Keratinocyte (primary cell): ENCODE data around the gene CAPZA1. TPM values are rescaled to one million over a fixed set of nuclear protein-coding genes. Genes with fewer than 3 reads are reported as not detected.

Source experiments
- DNase-seq: peaks from one replicate; pipeline ENCODE4 v3.0.0-alpha.2; 2011; ENCODE audit warnings: low read depth, missing footprints, low spot score
- FAIRE-seq: peaks from 2 replicates; lab custom pipeline; 2011; peaks lifted over from hg19 to GRCh38; lab: Jason Lieb, UNC
- H2AFZ ChIP-seq: 2 replicates; pipeline ENCODE4 v1.6.0; 2012; ENCODE audit warnings: low read length, control low read depth, inconsistent platforms; ENCODE audit not compliant: control insufficient read depth
- H3K27ac ChIP-seq: 2 replicates; pipeline ENCODE4 v1.5.1; 2011; ENCODE audit warnings: low read length; ENCODE audit not compliant: control insufficient read depth, insufficient read depth
- H3K27me3 ChIP-seq: 3 replicates; pipeline ENCODE4 v1.6.0; 2011; ENCODE audit warnings: low read length; ENCODE audit not compliant: control insufficient read depth, insufficient read depth; ENCODE audit errors: extremely low read depth
- H3K36me3 ChIP-seq, 2 experiments: 2 replicates in 1 of 2; 3 replicates in 1 of 2; pipeline ENCODE4 v1.5.1; 2011; ENCODE audit warnings: low read length in 2 of 2, mild to moderate bottlenecking in 1 of 2; ENCODE audit not compliant: control insufficient read depth in 2 of 2, insufficient read depth in 2 of 2; ENCODE audit errors: extremely low read depth in 1 of 2
- H3K4me1 ChIP-seq: 3 replicates; pipeline ENCODE4 v1.5.1; 2011; ENCODE audit warnings: low read length; ENCODE audit not compliant: control insufficient read depth, insufficient read depth; ENCODE audit errors: extremely low read depth
- H3K4me2 ChIP-seq: 3 replicates; pipeline ENCODE4 v1.6.0; 2011; ENCODE audit warnings: low read depth, low read length; ENCODE audit not compliant: control insufficient read depth, insufficient read depth; ENCODE audit errors: extremely low read depth
- H3K4me3 ChIP-seq, 3 experiments: fragments of 200-600 bp in 1 of 3; sonication (generic) in 1 of 3; 2 replicates in 2 of 3; 3 replicates in 1 of 3; pipeline ENCODE4 v1.5.1; 2011 to 2016; ENCODE audit warnings: low read length in 3 of 3, mild to moderate bottlenecking in 3 of 3, control low read depth in 2 of 3, inconsistent platforms in 1 of 3, low read depth in 1 of 3, mixed read lengths in 1 of 3, mixed run types in 1 of 3, moderate library complexity in 1 of 3; ENCODE audit not compliant: control insufficient read depth in 2 of 3, insufficient read depth in 2 of 3; ENCODE audit errors: extremely low read depth in 1 of 3
- H3K79me2 ChIP-seq: 2 replicates; pipeline ENCODE4 v1.6.0; 2012; ENCODE audit warnings: low read length; ENCODE audit not compliant: control insufficient read depth, insufficient read depth
- H3K9ac ChIP-seq: 3 replicates; pipeline ENCODE4 v1.6.0; 2011; ENCODE audit warnings: low read length; ENCODE audit not compliant: control insufficient read depth, insufficient read depth; ENCODE audit errors: extremely low read depth
- H3K9me1 ChIP-seq: 3 replicates; pipeline ENCODE4 v1.6.0; 2011; ENCODE audit warnings: low read length; ENCODE audit not compliant: control insufficient read depth, insufficient read depth; ENCODE audit errors: extremely low read depth
- H3K9me3 ChIP-seq: 2 replicates; pipeline ENCODE4 v1.5.1; 2012; ENCODE audit warnings: low read depth, low read length; ENCODE audit not compliant: control insufficient read depth
- H4K20me1 ChIP-seq: 3 replicates; pipeline ENCODE4 v1.6.0; 2011; ENCODE audit warnings: low read length; ENCODE audit not compliant: control insufficient read depth, insufficient read depth; ENCODE audit errors: extremely low read depth
- EZH2 ChIP-seq: IDR thresholded peaks from one replicate; pipeline ENCODE4 v1.6.1; 2012; ENCODE audit warnings: inconsistent platforms, mild to moderate bottlenecking, low read length, moderate library complexity
- dilution Hi-C: fragments of 300-500 bp; cut with MboI; formaldehyde crosslinking; loops from one replicate; pipeline ENCODE4 v1.7.0; 2020; ENCODE audit warnings: low sequenced_read_pairs; ENCODE audit not compliant: extremely low pct_ligation_motif_present
- polyA plus RNA-seq, 5 experiments: library from polyadenylated mRNA; depleted of rRNA in 3 of 5; stranded (reverse) in 3 of 5; stranded (forward) in 1 of 5; unstranded in 1 of 5; fragments of >200 nt; gene quantifications; 1 replicate in 1 of 5; 2 replicates in 3 of 5; 3 replicates in 1 of 5; pipeline versions ENCODE4 v1.2.1 to v1.2.3, GENCODE V29; 2011 to 2012; ENCODE audit warnings: missing spikeins in 2 of 5, low read depth in 1 of 5, low replicate concordance in 1 of 5
- TF ChIP-seq, protein P1 (sequence below), 3 experiments: IDR thresholded peaks in 1 of 3; conservative IDR thresholded peaks in 1 of 3; optimal IDR thresholded peaks in 1 of 3; 2 replicates in 2 of 3; 3 replicates in 1 of 3; pipeline versions ENCODE3 to v1.5.1; 2011; ENCODE audit warnings: low read length in 3 of 3, mild to moderate bottlenecking in 3 of 3, moderate library complexity in 2 of 3, control low read depth in 1 of 3, inconsistent platforms in 1 of 3; ENCODE audit not compliant: insufficient read depth in 2 of 3; ENCODE audit errors: extremely low read depth in 1 of 3

Gene CAPZA1
- polyA plus RNA-seq, 1 donor (not counting 4 experiments of a cell fraction or from before 2014, with no cell fraction given): 239 TPM

DNA sequence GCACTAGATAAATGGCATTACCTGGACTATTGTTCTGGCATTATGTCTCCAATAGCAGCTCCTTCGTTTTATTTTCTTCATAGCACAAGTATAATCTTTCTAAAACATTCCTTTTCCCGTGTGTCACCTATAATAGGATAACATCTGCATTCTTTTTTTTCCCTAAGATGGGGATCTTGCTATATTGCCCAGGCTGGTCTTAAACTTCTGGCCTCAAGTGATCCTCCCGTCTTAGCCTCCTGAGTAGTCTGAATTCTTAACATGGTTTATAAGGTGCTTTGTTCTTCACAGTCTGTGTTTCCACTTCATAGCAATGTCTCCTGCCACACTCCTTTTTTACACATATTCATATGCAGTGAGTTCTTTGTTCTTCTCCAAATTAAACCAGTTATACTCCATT is 46.2 kb downstream of the CAPZA1 start:
- no peak for FAIRE-seq
- dilution Hi-C loops: no loop called here

GRCh38 chr1:112666946-112667345 is 47.3 kb downstream of the CAPZA1 start:
- Histone ChIP-seq H3K9ac (no peak overlapping the region), H3K9me3 (no peaks in the 10 kb centered on the region), H3K9me1 (no peaks in the 10 kb centered on the region), H3K4me1 (no peaks in the 10 kb centered on the region), H3K4me2 (no peak overlapping the region), H4K20me1 (no peaks in the 10 kb centered on the region), H3K79me2 (peaks cover 2% of the 10 kb centered on the region), H3K36me3 (peaks cover 16 to 22% of the 10 kb centered on the region in 2 experiments), H3K27me3 (no peaks in the 10 kb centered on the region), H2AFZ (no peak overlapping the region), H3K4me3 (no peak overlapping the region), H3K27ac (no peak overlapping the region)
- DNase-seq: no peak
- FAIRE-seq: no peak
- dilution Hi-C loops: no loop called here
- TF ChIP-seq EZH2: no peak

More for the DNA sequence above, 46.2 kb downstream of the CAPZA1 start:
- Histone ChIP-seq H3K79me2 (peaks cover 2% of the 10 kb centered on the region), H4K20me1 (no peaks in the 10 kb centered on the region), H3K27ac (no peak overlapping the region), H3K4me3 (no peak overlapping the region), H3K9ac (no peak overlapping the region), H3K36me3 (peaks cover 18 to 28% of the 10 kb centered on the region in 2 experiments), H3K9me1 (no peaks in the 10 kb centered on the region), H3K4me1 (no peaks in the 10 kb centered on the region), H3K27me3 (no peaks in the 10 kb centered on the region), H2AFZ (no peak overlapping the region), H3K4me2 (no peak overlapping the region), H3K9me3 (no peaks in the 10 kb centered on the region)
- no peak for DNase-seq
- no peak for TF ChIP-seq EZH2
- TF ChIP-seq, protein P1, sequence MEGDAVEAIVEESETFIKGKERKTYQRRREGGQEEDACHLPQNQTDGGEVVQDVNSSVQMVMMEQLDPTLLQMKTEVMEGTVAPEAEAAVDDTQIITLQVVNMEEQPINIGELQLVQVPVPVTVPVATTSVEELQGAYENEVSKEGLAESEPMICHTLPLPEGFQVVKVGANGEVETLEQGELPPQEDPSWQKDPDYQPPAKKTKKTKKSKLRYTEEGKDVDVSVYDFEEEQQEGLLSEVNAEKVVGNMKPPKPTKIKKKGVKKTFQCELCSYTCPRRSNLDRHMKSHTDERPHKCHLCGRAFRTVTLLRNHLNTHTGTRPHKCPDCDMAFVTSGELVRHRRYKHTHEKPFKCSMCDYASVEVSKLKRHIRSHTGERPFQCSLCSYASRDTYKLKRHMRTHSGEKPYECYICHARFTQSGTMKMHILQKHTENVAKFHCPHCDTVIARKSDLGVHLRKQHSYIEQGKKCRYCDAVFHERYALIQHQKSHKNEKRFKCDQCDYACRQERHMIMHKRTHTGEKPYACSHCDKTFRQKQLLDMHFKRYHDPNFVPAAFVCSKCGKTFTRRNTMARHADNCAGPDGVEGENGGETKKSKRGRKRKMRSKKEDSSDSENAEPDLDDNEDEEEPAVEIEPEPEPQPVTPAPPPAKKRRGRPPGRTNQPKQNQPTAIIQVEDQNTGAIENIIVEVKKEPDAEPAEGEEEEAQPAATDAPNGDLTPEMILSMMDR (optimal IDR thresholded peaks at IDR 0.05 in 1 of 3, IDR thresholded peaks at IDR 0.05 in 1 of 3, conservative IDR thresholded peaks at IDR 0.05 in 1 of 3; ENCODE audit: extremely low read depth in 1 of 3, insufficient read depth in 2 of 3, low read length in 3 of 3): no peak

DNA sequence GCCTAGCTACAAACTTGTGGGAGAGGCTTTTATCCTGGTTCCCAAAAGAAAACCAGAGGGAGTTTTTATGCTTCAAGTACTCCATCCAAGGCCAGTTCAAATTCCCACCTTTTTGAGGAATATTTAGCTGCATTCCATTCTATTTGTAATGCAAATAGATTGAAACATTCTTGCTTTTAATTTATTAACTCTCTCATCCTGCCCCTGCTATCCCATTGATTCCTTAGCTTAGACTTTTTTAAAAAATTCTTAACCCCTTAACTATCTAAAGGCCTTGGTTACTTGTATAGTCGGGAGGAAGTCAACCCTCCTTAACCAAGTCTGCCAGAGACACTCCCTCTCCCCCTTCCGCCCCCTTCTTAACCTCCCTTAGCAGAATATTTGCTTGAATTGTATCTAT is 52.4 kb downstream of the CAPZA1 start:
- peaks cover 8 to 16% of the 10 kb centered on the region in 2 experiments for H3K36me3 ChIP-seq
- no peak for FAIRE-seq

More for the DNA sequence above, 52.4 kb downstream of the CAPZA1 start:
- no peaks in the 10 kb centered on the region for H3K9me3 ChIP-seq
- H3K4me2 ChIP-seq: no peak overlapping the region
- peaks cover 20% of the 10 kb centered on the region for H3K4me1 ChIP-seq
- no peaks in the 10 kb centered on the region for H3K9me1 ChIP-seq
- dilution Hi-C loops: no loop called here
- peaks cover 8% of the 10 kb centered on the region for H3K79me2 ChIP-seq
- no peak overlapping the region for H3K27ac ChIP-seq
- H3K27me3 ChIP-seq: no peaks in the 10 kb centered on the region
- H3K9ac ChIP-seq: no peak overlapping the region
- H4K20me1 ChIP-seq: no peaks in the 10 kb centered on the region
- TF ChIP-seq, protein P1 (optimal IDR thresholded peaks at IDR 0.05 in 1 of 3, IDR thresholded peaks at IDR 0.05 in 1 of 3, conservative IDR thresholded peaks at IDR 0.05 in 1 of 3; ENCODE audit: extremely low read depth in 1 of 3, insufficient read depth in 2 of 3, low read length in 3 of 3): no peak
- TF ChIP-seq EZH2: no peak
- DNase-seq: no peak
- no peak overlapping the region for H3K4me3 ChIP-seq
- H2AFZ ChIP-seq: no peak overlapping the region
